Mucosa of rectum (tissue), 2 donors: ENCODE measurements around the gene GLP2R.

Source experiments
- H3K27ac ChIP-seq, 2 donors: one replicate each; pipeline ENCODE4 v1.7.0; 2013; ENCODE audit warnings: inconsistent platforms in 2 of 2, low read depth in 2 of 2, low read length in 2 of 2
- H3K27me3 ChIP-seq, 2 donors: one replicate each; pipeline ENCODE4 v1.7.0; 2013; ENCODE audit warnings: low read length in 2 of 2; ENCODE audit not compliant: control insufficient read depth in 2 of 2, insufficient read depth in 2 of 2
- H3K36me3 ChIP-seq, 2 donors: one replicate each; pipeline ENCODE4 v1.7.0; 2013; ENCODE audit warnings: low read length in 2 of 2; ENCODE audit not compliant: control insufficient read depth in 2 of 2, insufficient read depth in 2 of 2
- H3K4me1 ChIP-seq, 2 donors: one replicate each; pipeline ENCODE4 v1.7.0; 2013; ENCODE audit warnings: low read length in 2 of 2, mild to moderate bottlenecking in 1 of 2; ENCODE audit not compliant: control insufficient read depth in 2 of 2, insufficient read depth in 2 of 2
- H3K4me3 ChIP-seq, 2 donors: one replicate each; pipeline ENCODE4 v1.7.0; 2013; ENCODE audit warnings: low read length in 2 of 2
- H3K9ac ChIP-seq, 2 donors: one replicate each; pipeline ENCODE4 v1.7.0; 2013; ENCODE audit warnings: low read length in 2 of 2, low read depth in 1 of 2, mild to moderate bottlenecking in 1 of 2
- H3K9me3 ChIP-seq, 2 donors: one replicate each; pipeline ENCODE4 v1.7.0; 2013; ENCODE audit warnings: low read length in 2 of 2; ENCODE audit not compliant: control insufficient read depth in 2 of 2
- donor health status: healthy.
- donor health status: Normal muscosa, but diverticular disease.

The GLP2R gene

GRCh38 chr17:9844153-9844552, 18.4 kb downstream of the GLP2R start:
- Histone ChIP-seq H3K9me3 (no peaks in the 10 kb centered on the region), H3K27me3 (no peaks in the 10 kb centered on the region), H3K4me3 (no peak overlapping the region), H3K36me3 (no peaks in the 10 kb centered on the region), H3K4me1 (peaks cover 0 to 5% of the 10 kb centered on the region in 2 donors), H3K9ac (no peak overlapping the region), H3K27ac (no peak overlapping the region)

- Histone ChIP-seq H3K27ac (no peak overlapping the region), H3K9ac (no peak overlapping the region), H3K4me1 (peaks cover 0 to 5% of the 10 kb centered on the region in 2 donors), H3K36me3 (no peaks in the 10 kb centered on the region), H3K27me3 (no peaks in the 10 kb centered on the region), H3K9me3 (no peaks in the 10 kb centered on the region), H3K4me3 (no peak overlapping the region)
Observed at GRCh38 chr17:9845306-9845705, 19.6 kb downstream of the GLP2R start.

GRCh38 chr17:9850151-9850550, 24.4 kb downstream of the GLP2R start:
- no peak overlapping the region for H3K4me3 ChIP-seq
- no peaks in the 10 kb centered on the region for H3K9me3 ChIP-seq
- no peaks in the 10 kb centered on the region for H3K36me3 ChIP-seq

GRCh38 chr17:9854255-9854654, 28.5 kb downstream of the GLP2R start:
- H3K4me3 ChIP-seq: no peak overlapping the region

More at GRCh38 chr17:9850151-9850550, 24.4 kb downstream of the GLP2R start:
- H3K27me3 ChIP-seq: no peaks in the 10 kb centered on the region
- no peak overlapping the region for H3K27ac ChIP-seq
- H3K4me1 ChIP-seq: no peaks in the 10 kb centered on the region
- no peak overlapping the region for H3K9ac ChIP-seq

GRCh38 chr17:9855036-9855435, 29.3 kb downstream of the GLP2R start:
- Histone ChIP-seq H3K27ac (no peak overlapping the region), H3K27me3 (no peaks in the 10 kb centered on the region), H3K9me3 (no peaks in the 10 kb centered on the region), H3K9ac (no peak overlapping the region), H3K4me3 (no peak overlapping the region), H3K4me1 (no peaks in the 10 kb centered on the region), H3K36me3 (no peaks in the 10 kb centered on the region)

More at GRCh38 chr17:9854255-9854654, 28.5 kb downstream of the GLP2R start:
- H3K9ac ChIP-seq: no peak overlapping the region
- H3K36me3 ChIP-seq: no peaks in the 10 kb centered on the region
- no peaks in the 10 kb centered on the region for H3K27me3 ChIP-seq
- H3K27ac ChIP-seq: no peak overlapping the region
- H3K4me1 ChIP-seq: no peaks in the 10 kb centered on the region
- H3K9me3 ChIP-seq: no peaks in the 10 kb centered on the region

- Histone ChIP-seq H3K27me3 (no peaks in the 10 kb centered on the region), H3K9me3 (no peaks in the 10 kb centered on the region), H3K4me3 (no peak overlapping the region), H3K4me1 (no peaks in the 10 kb centered on the region), H3K36me3 (no peaks in the 10 kb centered on the region), H3K27ac (no peak overlapping the region), H3K9ac (no peak overlapping the region)
Observed at GRCh38 chr17:9859781-9860180, 34.1 kb downstream of the GLP2R start.

GRCh38 chr17:9860851-9861250, 35.1 kb downstream of the GLP2R start:
- no peaks in the 10 kb centered on the region for H3K9me3 ChIP-seq
- H3K36me3 ChIP-seq: no peaks in the 10 kb centered on the region
- no peak overlapping the region for H3K27ac ChIP-seq
- H3K27me3 ChIP-seq: no peaks in the 10 kb centered on the region
- H3K4me3 ChIP-seq: no peak overlapping the region
- no peaks in the 10 kb centered on the region for H3K4me1 ChIP-seq
- no peak overlapping the region for H3K9ac ChIP-seq

- H3K27me3 ChIP-seq: no peaks in the 10 kb centered on the region
- no peaks in the 10 kb centered on the region for H3K4me1 ChIP-seq
- H3K27ac ChIP-seq: no peak overlapping the region
- H3K9ac ChIP-seq: no peak overlapping the region
- no peaks in the 10 kb centered on the region for H3K36me3 ChIP-seq
- H3K4me3 ChIP-seq: no peak overlapping the region
- no peaks in the 10 kb centered on the region for H3K9me3 ChIP-seq
Observed at GRCh38 chr17:9862220-9862619, 36.5 kb downstream of the GLP2R start.

GRCh38 chr17:9862949-9863348, 37.2 kb downstream of the GLP2R start:
- no peaks in the 10 kb centered on the region for H3K9me3 ChIP-seq
- no peak overlapping the region for H3K27ac ChIP-seq
- no peaks in the 10 kb centered on the region for H3K27me3 ChIP-seq
- no peak overlapping the region for H3K9ac ChIP-seq
- H3K4me3 ChIP-seq: no peak overlapping the region
- H3K36me3 ChIP-seq: no peaks in the 10 kb centered on the region
- H3K4me1 ChIP-seq: no peaks in the 10 kb centered on the region

- Histone ChIP-seq H3K9me3 (no peaks in the 10 kb centered on the region), H3K4me1 (no peaks in the 10 kb centered on the region), H3K9ac (no peak overlapping the region), H3K4me3 (no peak overlapping the region), H3K27me3 (no peaks in the 10 kb centered on the region), H3K27ac (no peak overlapping the region), H3K36me3 (no peaks in the 10 kb centered on the region)
Observed at GRCh38 chr17:9865586-9865985, 39.9 kb downstream of the GLP2R start.

GRCh38 chr17:9868552-9868951, 42.8 kb downstream of the GLP2R start:
- no peaks in the 10 kb centered on the region for H3K4me1 ChIP-seq
- no peak overlapping the region for H3K27ac ChIP-seq
- no peak overlapping the region for H3K4me3 ChIP-seq
- H3K9me3 ChIP-seq: no peaks in the 10 kb centered on the region
- H3K36me3 ChIP-seq: no peaks in the 10 kb centered on the region
- no peak overlapping the region for H3K9ac ChIP-seq
- H3K27me3 ChIP-seq: no peaks in the 10 kb centered on the region
